GM21576 (cell line): ENCODE data around the gene SLC12A7.
"Not testable (repeated sequence)": the region's sequence is repeated elsewhere in the genome, so short reads cannot be mapped to it uniquely, and the experiment has no call there.

Source experiments
- ATAC-seq: cut with Tn5 transposase; IDR thresholded peaks from one replicate; pipeline ENCODE4 v1.9.1; 2021; ENCODE audit warnings: mild to moderate bottlenecking, moderate library complexity; ENCODE audit not compliant: unreplicated experiment

The SLC12A7 gene

GRCh38 chr5:1083026-1083425 lies 28.8 kb downstream of the SLC12A7 start:
- not testable (repeated sequence) for ATAC-seq

- no peak for ATAC-seq
These were observed 30.3 kb downstream of the SLC12A7 start for GRCh38 chr5:1081519-1081918.

- no peak for ATAC-seq
These were observed 31.4 kb downstream of the SLC12A7 start for GRCh38 chr5:1080432-1080831.

- no peak for ATAC-seq
These were observed 31.9 kb downstream of the SLC12A7 start for GRCh38 chr5:1079961-1080360.

GRCh38 chr5:1079486-1079885 lies 32.4 kb downstream of the SLC12A7 start:
- ATAC-seq = no peak

- ATAC-seq = no peak
These were observed 33.0 kb downstream of the SLC12A7 start for GRCh38 chr5:1078851-1079250.

- no peak for ATAC-seq
These were observed 33.7 kb downstream of the SLC12A7 start for GRCh38 chr5:1078206-1078605.

GRCh38 chr5:1077491-1078020 lies 34.3 kb downstream of the SLC12A7 start:
- no peak for ATAC-seq

GRCh38 chr5:1077026-1077425 lies 34.8 kb downstream of the SLC12A7 start:
- no peak for ATAC-seq

GRCh38 chr5:1076406-1076805 lies 35.5 kb downstream of the SLC12A7 start:
- no peak for ATAC-seq

- ATAC-seq = no peak
These were observed 35.9 kb downstream of the SLC12A7 start for GRCh38 chr5:1075931-1076330.

GRCh38 chr5:1075555-1075881 lies 36.3 kb downstream of the SLC12A7 start:
- ATAC-seq = no peak

- ATAC-seq = no peak
These were observed 36.9 kb downstream of the SLC12A7 start for GRCh38 chr5:1074816-1075554.

- ATAC-seq = no peak
These were observed 37.6 kb downstream of the SLC12A7 start for GRCh38 chr5:1074226-1074625.

- ATAC-seq = no peak
These were observed 38.4 kb downstream of the SLC12A7 start for GRCh38 chr5:1073239-1074102.

GRCh38 chr5:1069720-1070088 lies 42.2 kb downstream of the SLC12A7 start:
- ATAC-seq = no peak

GRCh38 chr5:1068895-1069719 lies 42.8 kb downstream of the SLC12A7 start:
- no peak for ATAC-seq

GRCh38 chr5:1068204-1068894 lies 43.5 kb downstream of the SLC12A7 start:
- ATAC-seq = no peak

GRCh38 chr5:1067141-1068121 lies 44.4 kb downstream of the SLC12A7 start:
- no peak for ATAC-seq
